HepG2 (cell line): ENCODE measurements around the gene PLPP3. TPM values are rescaled to one million over a fixed set of nuclear protein-coding genes. Genes with fewer than 3 reads are reported as not detected.

ENCODE experiments used
- CBX1 ChIP-seq: IDR thresholded peaks from one replicate; pipeline ENCODE4 v1.6.1; 2016; ENCODE audit warnings: antibody characterized with exemption, low read depth
- WIZ ChIP-seq: sonication (generic); formaldehyde crosslinking; IDR thresholded peaks from 2 replicates; pipeline ENCODE4 v1.5.1; 2020; ENCODE audit warnings: mild to moderate bottlenecking, missing genetic modification reagents
- ZBTB38 ChIP-seq: sonication (generic); formaldehyde crosslinking; IDR thresholded peaks from 2 replicates; pipeline ENCODE4 v1.5.1; 2020; ENCODE audit warnings: mild to moderate bottlenecking, missing genetic modification reagents
- ZNF441 ChIP-seq: sonication (generic); formaldehyde crosslinking; IDR thresholded peaks from 2 replicates; pipeline ENCODE4 v1.7.0; 2021; ENCODE audit warnings: missing genetic modification reagents, borderline replicate concordance
- polyA plus RNA-seq, 8 experiments: library from polyadenylated mRNA; depleted of rRNA in 3 of 8; stranded (reverse) in 7 of 8; unstranded in 1 of 8; fragments of >200 nt; fragmentation: Illumina TruSeq in 4 of 8; extraction: Trizol in 4 of 8; gene quantifications; 2 replicates each; pipeline versions ENCODE4 v1.2.1 to v1.2.3, GENCODE V29; 2011 to 2016; ENCODE audit warnings: low read depth in 4 of 8, missing spikeins in 1 of 8, mixed read lengths in 1 of 8; ENCODE audit not compliant: insufficient read depth in 1 of 8
- total RNA-seq, 5 experiments: library from RNA; depleted of rRNA; stranded (reverse); fragments of >200 nt; fragmentation: Illumina TruSeq; extraction: Trizol; gene quantifications; 2 replicates each; pipeline ENCODE4 v1.2.3, GENCODE V29; 2016; ENCODE audit warnings: low read depth in 1 of 5
- TF ChIP-seq, protein P1 (sequence below): IDR thresholded peaks from 2 replicates; pipeline ENCODE4 v1.6.1; 2016; ENCODE audit warnings: missing compliant biosample characterization, missing genetic modification reagents, borderline replicate concordance
- TF ChIP-seq, protein P2 (sequence below): IDR thresholded peaks from 2 replicates; pipeline ENCODE4 v1.4.0; 2020; ENCODE audit warnings: mild to moderate bottlenecking, missing genetic modification reagents
- TF ChIP-seq, protein P3 (sequence below): IDR thresholded peaks from 2 replicates; pipeline ENCODE4 v1.6.1; 2018; ENCODE audit warnings: missing genetic modification reagents

The PLPP3 gene
- total and polyA plus RNA-seq, 2 of the 13 experiments (the other 11 are each of a cell fraction or from before 2014, with no cell fraction given), result 49.7 to 65.8 TPM

- TF ChIP-seq, protein P1, sequence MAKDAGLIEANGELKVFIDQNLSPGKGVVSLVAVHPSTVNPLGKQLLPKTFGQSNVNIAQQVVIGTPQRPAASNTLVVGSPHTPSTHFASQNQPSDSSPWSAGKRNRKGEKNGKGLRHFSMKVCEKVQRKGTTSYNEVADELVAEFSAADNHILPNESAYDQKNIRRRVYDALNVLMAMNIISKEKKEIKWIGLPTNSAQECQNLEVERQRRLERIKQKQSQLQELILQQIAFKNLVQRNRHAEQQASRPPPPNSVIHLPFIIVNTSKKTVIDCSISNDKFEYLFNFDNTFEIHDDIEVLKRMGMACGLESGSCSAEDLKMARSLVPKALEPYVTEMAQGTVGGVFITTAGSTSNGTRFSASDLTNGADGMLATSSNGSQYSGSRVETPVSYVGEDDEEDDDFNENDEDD (CRISPR knock-in tag), result peak; percentile 22; the same call in 1 of the 2 replicates
- TF ChIP-seq ZNF441 (CRISPR knock-in tag), result peak; percentile 67; the same call in 1 of the 2 replicates
- TF ChIP-seq, protein P2, sequence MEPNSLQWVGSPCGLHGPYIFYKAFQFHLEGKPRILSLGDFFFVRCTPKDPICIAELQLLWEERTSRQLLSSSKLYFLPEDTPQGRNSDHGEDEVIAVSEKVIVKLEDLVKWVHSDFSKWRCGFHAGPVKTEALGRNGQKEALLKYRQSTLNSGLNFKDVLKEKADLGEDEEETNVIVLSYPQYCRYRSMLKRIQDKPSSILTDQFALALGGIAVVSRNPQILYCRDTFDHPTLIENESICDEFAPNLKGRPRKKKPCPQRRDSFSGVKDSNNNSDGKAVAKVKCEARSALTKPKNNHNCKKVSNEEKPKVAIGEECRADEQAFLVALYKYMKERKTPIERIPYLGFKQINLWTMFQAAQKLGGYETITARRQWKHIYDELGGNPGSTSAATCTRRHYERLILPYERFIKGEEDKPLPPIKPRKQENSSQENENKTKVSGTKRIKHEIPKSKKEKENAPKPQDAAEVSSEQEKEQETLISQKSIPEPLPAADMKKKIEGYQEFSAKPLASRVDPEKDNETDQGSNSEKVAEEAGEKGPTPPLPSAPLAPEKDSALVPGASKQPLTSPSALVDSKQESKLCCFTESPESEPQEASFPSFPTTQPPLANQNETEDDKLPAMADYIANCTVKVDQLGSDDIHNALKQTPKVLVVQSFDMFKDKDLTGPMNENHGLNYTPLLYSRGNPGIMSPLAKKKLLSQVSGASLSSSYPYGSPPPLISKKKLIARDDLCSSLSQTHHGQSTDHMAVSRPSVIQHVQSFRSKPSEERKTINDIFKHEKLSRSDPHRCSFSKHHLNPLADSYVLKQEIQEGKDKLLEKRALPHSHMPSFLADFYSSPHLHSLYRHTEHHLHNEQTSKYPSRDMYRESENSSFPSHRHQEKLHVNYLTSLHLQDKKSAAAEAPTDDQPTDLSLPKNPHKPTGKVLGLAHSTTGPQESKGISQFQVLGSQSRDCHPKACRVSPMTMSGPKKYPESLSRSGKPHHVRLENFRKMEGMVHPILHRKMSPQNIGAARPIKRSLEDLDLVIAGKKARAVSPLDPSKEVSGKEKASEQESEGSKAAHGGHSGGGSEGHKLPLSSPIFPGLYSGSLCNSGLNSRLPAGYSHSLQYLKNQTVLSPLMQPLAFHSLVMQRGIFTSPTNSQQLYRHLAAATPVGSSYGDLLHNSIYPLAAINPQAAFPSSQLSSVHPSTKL (CRISPR knock-in tag), result peak; percentile 61
- no peak for TF ChIP-seq CBX1
- TF ChIP-seq, protein P3, sequence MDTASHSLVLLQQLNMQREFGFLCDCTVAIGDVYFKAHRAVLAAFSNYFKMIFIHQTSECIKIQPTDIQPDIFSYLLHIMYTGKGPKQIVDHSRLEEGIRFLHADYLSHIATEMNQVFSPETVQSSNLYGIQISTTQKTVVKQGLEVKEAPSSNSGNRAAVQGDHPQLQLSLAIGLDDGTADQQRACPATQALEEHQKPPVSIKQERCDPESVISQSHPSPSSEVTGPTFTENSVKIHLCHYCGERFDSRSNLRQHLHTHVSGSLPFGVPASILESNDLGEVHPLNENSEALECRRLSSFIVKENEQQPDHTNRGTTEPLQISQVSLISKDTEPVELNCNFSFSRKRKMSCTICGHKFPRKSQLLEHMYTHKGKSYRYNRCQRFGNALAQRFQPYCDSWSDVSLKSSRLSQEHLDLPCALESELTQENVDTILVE (CRISPR knock-in tag), result 0 out of 2 replicates have a peak, but pooled peaks have one; percentile 22
- 0 out of 2 replicates have a peak, but pooled peaks have one; percentile 36 for TF ChIP-seq ZBTB38 (CRISPR knock-in tag)
- no peak for TF ChIP-seq WIZ (CRISPR knock-in tag)
Measured at GRCh38 chr1:56453016-56453415, 126.3 kb downstream of the PLPP3 start (continued).
